Measurements from ENCODE around the gene OS9.

DNA sequence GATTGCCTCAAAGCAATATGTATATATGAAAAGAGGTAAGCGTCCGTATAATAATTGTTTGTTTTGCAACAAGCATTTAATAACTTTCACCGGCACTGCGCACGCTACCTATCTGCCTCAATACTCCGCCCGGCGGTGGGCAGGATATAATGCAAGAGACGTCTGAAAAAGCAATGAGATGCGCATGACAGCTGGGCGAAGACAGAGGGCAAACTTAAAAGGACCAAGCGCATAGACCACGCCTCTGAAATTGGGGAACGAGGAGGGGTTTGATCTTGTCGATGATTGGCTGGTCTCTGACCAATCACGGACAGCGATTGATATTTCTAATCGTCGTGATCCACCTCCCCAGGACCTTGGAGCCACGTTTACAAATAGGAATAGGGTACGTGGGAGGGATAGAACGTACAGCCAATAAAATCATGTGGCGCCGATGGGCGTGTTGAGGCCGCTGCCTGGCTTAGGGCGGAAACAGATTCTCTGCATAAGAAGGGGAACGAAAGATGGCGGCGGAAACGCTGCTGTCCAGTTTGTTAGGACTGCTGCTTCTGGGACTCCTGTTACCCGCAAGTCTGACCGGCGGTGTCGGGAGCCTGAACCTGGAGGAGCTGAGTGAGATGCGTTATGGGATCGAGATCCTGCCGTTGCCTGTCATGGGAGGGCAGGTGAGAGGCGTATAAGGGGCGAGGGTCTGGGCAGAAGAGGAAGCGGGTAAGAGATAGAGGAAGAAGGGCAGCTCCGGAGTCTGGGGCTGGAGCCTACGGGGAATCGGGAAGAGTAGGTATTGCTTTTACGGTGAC, at the start of gene OS9:
- TF ChIP-seq, protein P1, sequence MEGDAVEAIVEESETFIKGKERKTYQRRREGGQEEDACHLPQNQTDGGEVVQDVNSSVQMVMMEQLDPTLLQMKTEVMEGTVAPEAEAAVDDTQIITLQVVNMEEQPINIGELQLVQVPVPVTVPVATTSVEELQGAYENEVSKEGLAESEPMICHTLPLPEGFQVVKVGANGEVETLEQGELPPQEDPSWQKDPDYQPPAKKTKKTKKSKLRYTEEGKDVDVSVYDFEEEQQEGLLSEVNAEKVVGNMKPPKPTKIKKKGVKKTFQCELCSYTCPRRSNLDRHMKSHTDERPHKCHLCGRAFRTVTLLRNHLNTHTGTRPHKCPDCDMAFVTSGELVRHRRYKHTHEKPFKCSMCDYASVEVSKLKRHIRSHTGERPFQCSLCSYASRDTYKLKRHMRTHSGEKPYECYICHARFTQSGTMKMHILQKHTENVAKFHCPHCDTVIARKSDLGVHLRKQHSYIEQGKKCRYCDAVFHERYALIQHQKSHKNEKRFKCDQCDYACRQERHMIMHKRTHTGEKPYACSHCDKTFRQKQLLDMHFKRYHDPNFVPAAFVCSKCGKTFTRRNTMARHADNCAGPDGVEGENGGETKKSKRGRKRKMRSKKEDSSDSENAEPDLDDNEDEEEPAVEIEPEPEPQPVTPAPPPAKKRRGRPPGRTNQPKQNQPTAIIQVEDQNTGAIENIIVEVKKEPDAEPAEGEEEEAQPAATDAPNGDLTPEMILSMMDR (conservative IDR thresholded peaks at IDR 0.05): peak; percentile 93
- TF ChIP-seq ZFX (IDR thresholded peaks at IDR 0.05): no peak
